ENCODE data around the gene CD164L2.

GRCh38 chr1:27397749-27398148 is 14.6 kb upstream of the CD164L2 start:
- TF ChIP-seq, protein P1, sequence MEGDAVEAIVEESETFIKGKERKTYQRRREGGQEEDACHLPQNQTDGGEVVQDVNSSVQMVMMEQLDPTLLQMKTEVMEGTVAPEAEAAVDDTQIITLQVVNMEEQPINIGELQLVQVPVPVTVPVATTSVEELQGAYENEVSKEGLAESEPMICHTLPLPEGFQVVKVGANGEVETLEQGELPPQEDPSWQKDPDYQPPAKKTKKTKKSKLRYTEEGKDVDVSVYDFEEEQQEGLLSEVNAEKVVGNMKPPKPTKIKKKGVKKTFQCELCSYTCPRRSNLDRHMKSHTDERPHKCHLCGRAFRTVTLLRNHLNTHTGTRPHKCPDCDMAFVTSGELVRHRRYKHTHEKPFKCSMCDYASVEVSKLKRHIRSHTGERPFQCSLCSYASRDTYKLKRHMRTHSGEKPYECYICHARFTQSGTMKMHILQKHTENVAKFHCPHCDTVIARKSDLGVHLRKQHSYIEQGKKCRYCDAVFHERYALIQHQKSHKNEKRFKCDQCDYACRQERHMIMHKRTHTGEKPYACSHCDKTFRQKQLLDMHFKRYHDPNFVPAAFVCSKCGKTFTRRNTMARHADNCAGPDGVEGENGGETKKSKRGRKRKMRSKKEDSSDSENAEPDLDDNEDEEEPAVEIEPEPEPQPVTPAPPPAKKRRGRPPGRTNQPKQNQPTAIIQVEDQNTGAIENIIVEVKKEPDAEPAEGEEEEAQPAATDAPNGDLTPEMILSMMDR (IDR thresholded peaks at IDR 0.05), result no peak
- TF ChIP-seq EP300 (IDR thresholded peaks at IDR 0.05), result no peak

Measured in gastroesophageal sphincter (tissue), 3 donors.